ENCODE data around the gene ERRFI1. TPM values are rescaled to one million over a fixed set of nuclear protein-coding genes. Genes with fewer than 3 reads are reported as not detected.

Gene ERRFI1
- total RNA-seq (100 to 1,000 TPM in 1 of 2 donors, 10 to 100 TPM in 1; 60.7 to 424 TPM), polyA plus RNA-seq (100 to 1,000 TPM in 1 of 2 donors, 10 to 100 TPM in 1; 68.6 to 142 TPM)

DNA sequence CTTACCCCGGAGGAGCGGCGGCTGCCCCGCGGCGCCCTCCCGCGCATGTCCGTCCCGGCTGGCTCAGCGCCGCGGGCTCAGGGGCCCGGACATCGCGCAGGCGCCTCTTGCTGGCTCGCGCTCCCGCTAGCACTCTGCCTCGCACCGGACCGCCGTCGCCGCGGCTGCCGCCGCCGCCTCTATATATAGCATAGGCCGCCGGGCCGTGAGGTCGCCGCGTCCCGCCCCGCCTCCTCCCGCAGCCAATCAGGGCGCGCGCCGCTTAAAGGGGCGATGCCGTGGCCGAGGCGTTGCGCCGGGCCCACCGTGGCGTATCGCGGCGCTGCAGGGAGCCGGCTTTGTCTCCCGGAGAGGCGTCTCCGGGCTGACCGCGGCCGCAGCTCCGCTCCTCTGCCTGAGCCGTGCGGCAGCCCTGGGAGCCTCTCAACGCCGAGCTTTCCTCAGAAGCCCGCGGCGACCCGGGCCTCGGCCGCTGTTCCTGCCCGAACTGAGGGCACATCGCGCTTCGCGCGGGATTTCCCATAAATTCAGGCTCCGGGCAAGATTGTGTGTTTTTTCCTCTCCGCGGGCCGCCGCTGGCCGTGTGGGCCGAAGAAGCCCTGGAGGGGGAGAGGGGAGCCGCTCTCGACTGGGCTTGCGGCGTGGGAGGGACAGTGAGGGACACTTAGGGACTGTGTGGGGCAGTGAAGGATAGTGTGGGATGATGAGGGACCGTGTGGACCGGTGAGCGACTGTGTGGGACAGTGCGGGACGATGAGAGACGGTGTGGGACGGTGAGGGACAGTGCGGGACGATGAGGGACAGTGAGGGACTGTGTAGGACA is at the start of gene ERRFI1:
ERRFI1 (minus strand) TSS at position 157 of the 823 bp plus-strand sequence. CDS start 10,690 bp downstream, outside the sequence.
- 2% methylated on average over 98 of the region's 98 CpGs for WGBS
- Histone ChIP-seq H3K27me3 (ENCODE audit: control insufficient read depth in 4 of 4, insufficient read depth in 4 of 4, low read length in 3 of 4) (no peaks in the 10 kb centered on the region), H3K4me1 (ENCODE audit: control insufficient read depth in 4 of 4, insufficient read depth in 4 of 4, low read length in 3 of 4) (peaks cover 4 to 28% (median 13%) of the 10 kb centered on the region in 4 donors)

More for the DNA sequence above, at the start of gene ERRFI1:
- peak within 1 kb of the TSS; percentile 96 to 100 for H3K27ac ChIP-seq (ENCODE audit: low read depth in 1 of 2, low read length in 2 of 2)
- peaks cover 0 to 16% (median 9%) of the 10 kb centered on the region in 4 donors for H3K36me3 ChIP-seq (ENCODE audit: control insufficient read depth in 4 of 4, insufficient read depth in 3 of 4, low read depth in 1 of 4, low read length in 3 of 4)
- TF ChIP-seq RAD21 (IDR thresholded peaks at IDR 0.05), result peak in 1 of 2 donors; percentile 30
- no peak for TF ChIP-seq ZBTB33 (IDR thresholded peaks at IDR 0.05)
- TF ChIP-seq HNF4G (IDR thresholded peaks at IDR 0.05), result no peak
- TF ChIP-seq SP1 (IDR thresholded peaks at IDR 0.05), result peak; percentile 71
- no peak for TF ChIP-seq FOXA1 (IDR thresholded peaks at IDR 0.05)
- TF ChIP-seq MAX (IDR thresholded peaks at IDR 0.05), result peak; percentile 26
- no peak for TF ChIP-seq GABPA (IDR thresholded peaks at IDR 0.05 in 1 of 2, conservative IDR thresholded peaks at IDR 0.05 in 1 of 2)
- no peak for TF ChIP-seq NR2F2 (IDR thresholded peaks at IDR 0.05)
- TF ChIP-seq EGR1 (IDR thresholded peaks at IDR 0.05; ENCODE audit: low read depth in 2 of 2), result no peak
- no peak for TF ChIP-seq RXRA (IDR thresholded peaks at IDR 0.05)
- peak; percentile 14 for TF ChIP-seq CTCF (IDR thresholded peaks at IDR 0.05; ENCODE audit: low read depth, low read length, missing input control)
- TF ChIP-seq JUND (IDR thresholded peaks at IDR 0.05), result no peak
- TF ChIP-seq TAF1 (conservative IDR thresholded peaks at IDR 0.05), result peak; percentile 88
- TF ChIP-seq YY1 (IDR thresholded peaks at IDR 0.05), result peak; percentile 47
- TF ChIP-seq ATF3 (IDR thresholded peaks at IDR 0.05), result no peak
- TF ChIP-seq, protein P1, sequence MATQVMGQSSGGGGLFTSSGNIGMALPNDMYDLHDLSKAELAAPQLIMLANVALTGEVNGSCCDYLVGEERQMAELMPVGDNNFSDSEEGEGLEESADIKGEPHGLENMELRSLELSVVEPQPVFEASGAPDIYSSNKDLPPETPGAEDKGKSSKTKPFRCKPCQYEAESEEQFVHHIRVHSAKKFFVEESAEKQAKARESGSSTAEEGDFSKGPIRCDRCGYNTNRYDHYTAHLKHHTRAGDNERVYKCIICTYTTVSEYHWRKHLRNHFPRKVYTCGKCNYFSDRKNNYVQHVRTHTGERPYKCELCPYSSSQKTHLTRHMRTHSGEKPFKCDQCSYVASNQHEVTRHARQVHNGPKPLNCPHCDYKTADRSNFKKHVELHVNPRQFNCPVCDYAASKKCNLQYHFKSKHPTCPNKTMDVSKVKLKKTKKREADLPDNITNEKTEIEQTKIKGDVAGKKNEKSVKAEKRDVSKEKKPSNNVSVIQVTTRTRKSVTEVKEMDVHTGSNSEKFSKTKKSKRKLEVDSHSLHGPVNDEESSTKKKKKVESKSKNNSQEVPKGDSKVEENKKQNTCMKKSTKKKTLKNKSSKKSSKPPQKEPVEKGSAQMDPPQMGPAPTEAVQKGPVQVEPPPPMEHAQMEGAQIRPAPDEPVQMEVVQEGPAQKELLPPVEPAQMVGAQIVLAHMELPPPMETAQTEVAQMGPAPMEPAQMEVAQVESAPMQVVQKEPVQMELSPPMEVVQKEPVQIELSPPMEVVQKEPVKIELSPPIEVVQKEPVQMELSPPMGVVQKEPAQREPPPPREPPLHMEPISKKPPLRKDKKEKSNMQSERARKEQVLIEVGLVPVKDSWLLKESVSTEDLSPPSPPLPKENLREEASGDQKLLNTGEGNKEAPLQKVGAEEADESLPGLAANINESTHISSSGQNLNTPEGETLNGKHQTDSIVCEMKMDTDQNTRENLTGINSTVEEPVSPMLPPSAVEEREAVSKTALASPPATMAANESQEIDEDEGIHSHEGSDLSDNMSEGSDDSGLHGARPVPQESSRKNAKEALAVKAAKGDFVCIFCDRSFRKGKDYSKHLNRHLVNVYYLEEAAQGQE (IDR thresholded peaks at IDR 0.05), result peak; percentile 47
- TF ChIP-seq HNF4A (conservative IDR thresholded peaks at IDR 0.05), result no peak
- no peak for TF ChIP-seq FOXA2 (IDR thresholded peaks at IDR 0.05)
- peak within 1 kb of the TSS; percentile 93 to 99 for H3K9ac ChIP-seq (ENCODE audit: low read depth in 1 of 2, low read length in 2 of 2)
- H3K9me3 ChIP-seq (ENCODE audit: control insufficient read depth in 4 of 4, low read length in 3 of 4), result no peaks in the 10 kb centered on the region
- H3K4me3 ChIP-seq (ENCODE audit: low read depth in 1 of 3, low read length in 3 of 3), result peak within 1 kb of the TSS; percentile 86 to 99 (median 93)
- DNase-seq (ENCODE audit: low spot score), result peak; percentile 90

All from liver (tissue), 9 donors.